ENCODE measurements around the gene DHRS1.

DNA sequence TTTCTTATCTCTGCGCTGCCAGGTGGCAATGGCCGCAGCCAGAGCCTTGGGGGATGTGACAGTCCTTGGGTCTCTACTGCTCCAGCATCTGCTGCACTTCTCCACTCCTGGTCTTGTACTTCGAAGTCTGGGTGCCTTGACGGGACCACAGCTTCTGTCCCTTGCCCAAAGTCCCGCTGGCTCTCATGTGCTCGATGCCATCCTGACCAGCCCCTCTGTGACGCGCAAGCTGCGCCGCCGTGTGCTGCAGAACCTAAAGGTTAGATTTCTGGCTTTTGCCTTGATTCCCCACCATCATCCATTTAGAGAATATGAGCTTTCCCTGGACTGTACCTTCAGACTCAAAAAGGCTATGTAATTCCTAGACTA is 4.4 kb upstream of the DHRS1 start:
- TF ChIP-seq POLR2A (IDR thresholded peaks at IDR 0.05) (no peak), EP300 (IDR thresholded peaks at IDR 0.05) (no peak), POLR2AphosphoS5 (IDR thresholded peaks at IDR 0.05) (no peak)
- TF ChIP-seq, protein P1, sequence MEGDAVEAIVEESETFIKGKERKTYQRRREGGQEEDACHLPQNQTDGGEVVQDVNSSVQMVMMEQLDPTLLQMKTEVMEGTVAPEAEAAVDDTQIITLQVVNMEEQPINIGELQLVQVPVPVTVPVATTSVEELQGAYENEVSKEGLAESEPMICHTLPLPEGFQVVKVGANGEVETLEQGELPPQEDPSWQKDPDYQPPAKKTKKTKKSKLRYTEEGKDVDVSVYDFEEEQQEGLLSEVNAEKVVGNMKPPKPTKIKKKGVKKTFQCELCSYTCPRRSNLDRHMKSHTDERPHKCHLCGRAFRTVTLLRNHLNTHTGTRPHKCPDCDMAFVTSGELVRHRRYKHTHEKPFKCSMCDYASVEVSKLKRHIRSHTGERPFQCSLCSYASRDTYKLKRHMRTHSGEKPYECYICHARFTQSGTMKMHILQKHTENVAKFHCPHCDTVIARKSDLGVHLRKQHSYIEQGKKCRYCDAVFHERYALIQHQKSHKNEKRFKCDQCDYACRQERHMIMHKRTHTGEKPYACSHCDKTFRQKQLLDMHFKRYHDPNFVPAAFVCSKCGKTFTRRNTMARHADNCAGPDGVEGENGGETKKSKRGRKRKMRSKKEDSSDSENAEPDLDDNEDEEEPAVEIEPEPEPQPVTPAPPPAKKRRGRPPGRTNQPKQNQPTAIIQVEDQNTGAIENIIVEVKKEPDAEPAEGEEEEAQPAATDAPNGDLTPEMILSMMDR (IDR thresholded peaks at IDR 0.05) = no peak

Measured in sigmoid colon (tissue), 4 donors.